IPS-20b (cell line): Measurements from ENCODE around the gene ATAD5.
"Not testable (repeated sequence)": the region's sequence is repeated elsewhere in the genome, so short reads cannot be mapped to it uniquely, and the experiment has no call there.

ENCODE experiments used
- H3K27ac ChIP-seq: one replicate; pipeline ENCODE4 v1.5.1; 2013; ENCODE audit warnings: low read length
- H3K27me3 ChIP-seq: 2 replicates; pipeline ENCODE4 v1.6.1; 2013; ENCODE audit warnings: mild to moderate bottlenecking, low read length, inconsistent platforms; ENCODE audit not compliant: insufficient read depth
- H3K36me3 ChIP-seq: 2 replicates; pipeline ENCODE4 v1.6.1; 2013; ENCODE audit warnings: low read depth, mild to moderate bottlenecking, inconsistent platforms, low read length, moderate library complexity; ENCODE audit not compliant: insufficient read depth
- H3K4me1 ChIP-seq: 2 replicates; pipeline ENCODE4 v1.6.1; 2013; ENCODE audit warnings: mild to moderate bottlenecking, control low read depth, inconsistent platforms, low read length, moderate library complexity; ENCODE audit not compliant: insufficient read depth
- H3K4me3 ChIP-seq: 2 replicates; pipeline ENCODE4 v1.5.1; 2013; ENCODE audit warnings: mild to moderate bottlenecking, low read length, inconsistent platforms
- H3K9ac ChIP-seq: 2 replicates; pipeline ENCODE4 v1.6.1; 2013; ENCODE audit warnings: low read depth, mild to moderate bottlenecking, inconsistent platforms, low read length, moderate library complexity
- H3K9me3 ChIP-seq: 2 replicates; pipeline ENCODE4 v1.6.1; 2013; ENCODE audit warnings: mild to moderate bottlenecking, low read depth, low read length, inconsistent platforms; ENCODE audit not compliant: insufficient read depth

ATAD5 gene

GRCh38 chr17:30869005-30869404 lies 37.2 kb downstream of the ATAD5 start:
- H3K27ac ChIP-seq, result no peak overlapping the region
- peaks cover 91% of the 10 kb centered on the region for H3K36me3 ChIP-seq
- no peaks in the 10 kb centered on the region for H3K4me1 ChIP-seq

GRCh38 chr17:30886187-30886586 lies 54.4 kb downstream of the ATAD5 start:
- Histone ChIP-seq H3K9me3 (no peaks in the 10 kb centered on the region), H3K36me3 (peaks cover 59% of the 10 kb centered on the region), H3K4me1 (no peaks in the 10 kb centered on the region), H3K27me3 (no peaks in the 10 kb centered on the region), H3K27ac (no peak overlapping the region), H3K4me3 (no peak overlapping the region), H3K9ac (no peak overlapping the region)

More at GRCh38 chr17:30869005-30869404, 37.2 kb downstream of the ATAD5 start:
- no peaks in the 10 kb centered on the region for H3K27me3 ChIP-seq
- H3K9ac ChIP-seq, result no peak overlapping the region
- no peak overlapping the region for H3K4me3 ChIP-seq
- H3K9me3 ChIP-seq, result no peaks in the 10 kb centered on the region

GRCh38 chr17:30894236-30894635 lies 62.5 kb downstream of the ATAD5 start:
- no peak overlapping the region for H3K27ac ChIP-seq
- no peaks in the 10 kb centered on the region for H3K27me3 ChIP-seq
- H3K9me3 ChIP-seq, result no peaks in the 10 kb centered on the region
- H3K36me3 ChIP-seq, result peaks cover 74% of the 10 kb centered on the region
- no peak overlapping the region for H3K9ac ChIP-seq
- no peak overlapping the region for H3K4me3 ChIP-seq
- no peaks in the 10 kb centered on the region for H3K4me1 ChIP-seq

GRCh38 chr17:30897311-30897710 lies 65.5 kb downstream of the ATAD5 start:
- no peak overlapping the region for H3K27ac ChIP-seq
- no peaks in the 10 kb centered on the region for H3K9me3 ChIP-seq
- H3K36me3 ChIP-seq, result peaks cover 79% of the 10 kb centered on the region
- H3K4me1 ChIP-seq, result no peaks in the 10 kb centered on the region
- H3K27me3 ChIP-seq, result no peaks in the 10 kb centered on the region
- H3K9ac ChIP-seq, result no peak overlapping the region
- no peak overlapping the region for H3K4me3 ChIP-seq

GRCh38 chr17:30905742-30906100 lies 74.0 kb downstream of the ATAD5 start:
- H3K9me3 ChIP-seq, result no peaks in the 10 kb centered on the region
- no peaks in the 10 kb centered on the region for H3K4me1 ChIP-seq
- H3K36me3 ChIP-seq, result peaks cover 24% of the 10 kb centered on the region
- H3K9ac ChIP-seq, result peak overlapping the region; percentile 91
- peak overlapping the region; percentile 92 for H3K4me3 ChIP-seq
- peak overlapping the region; percentile 22 for H3K27ac ChIP-seq
- H3K27me3 ChIP-seq, result no peaks in the 10 kb centered on the region

- H3K9me3 ChIP-seq, result no peaks in the 10 kb centered on the region
- peak within 1 kb of the TSS; percentile 92 for H3K4me3 ChIP-seq
- peak within 1 kb of the TSS; percentile 43 for H3K27ac ChIP-seq
- H3K9ac ChIP-seq, result peak within 1 kb of the TSS; percentile 91
- H3K27me3 ChIP-seq, result no peaks in the 10 kb centered on the region
- H3K36me3 ChIP-seq, result peaks cover 22% of the 10 kb centered on the region
- H3K4me1 ChIP-seq, result no peaks in the 10 kb centered on the region
Observed at GRCh38 chr17:30906101-30906911, 74.5 kb downstream of the ATAD5 start, which contains the start of gene TEFM. Gene TEFM (minus strand): TSS chr17:30906238. CDS start chr17:30906198, 40 bp downstream.

GRCh38 chr17:30908717-30909420 lies 77.1 kb downstream of the ATAD5 start:
- no peaks in the 10 kb centered on the region for H3K4me1 ChIP-seq
- H3K27ac ChIP-seq, result no peak overlapping the region
- peaks cover 3% of the 10 kb centered on the region; the same call in 1 of the 2 replicates for H3K36me3 ChIP-seq
- H3K9ac ChIP-seq, result no peak overlapping the region
- no peaks in the 10 kb centered on the region for H3K9me3 ChIP-seq
- no peak overlapping the region for H3K4me3 ChIP-seq
- no peaks in the 10 kb centered on the region for H3K27me3 ChIP-seq

GRCh38 chr17:30910151-30910550 lies 78.4 kb downstream of the ATAD5 start:
- H3K27ac ChIP-seq, H3K27me3 ChIP-seq, H3K4me1 ChIP-seq, H3K9ac ChIP-seq, H3K4me3 ChIP-seq, H3K9me3 ChIP-seq, H3K36me3 ChIP-seq: not testable (repeated sequence)

- Histone ChIP-seq H3K27ac (no peak overlapping the region), H3K4me3 (no peak overlapping the region), H3K36me3 (no peaks in the 10 kb centered on the region), H3K9ac (no peak overlapping the region), H3K27me3 (no peaks in the 10 kb centered on the region; the same call in none of the 2 replicates), H3K4me1 (no peaks in the 10 kb centered on the region), H3K9me3 (no peaks in the 10 kb centered on the region)
Observed at GRCh38 chr17:30913955-30914354, 82.2 kb downstream of the ATAD5 start.

- H3K27me3 ChIP-seq, result peaks cover 15% of the 10 kb centered on the region
- no peak overlapping the region for H3K27ac ChIP-seq
- H3K36me3 ChIP-seq, result no peaks in the 10 kb centered on the region
- H3K9ac ChIP-seq, result no peak overlapping the region
- no peak overlapping the region for H3K4me3 ChIP-seq
- H3K9me3 ChIP-seq, result no peaks in the 10 kb centered on the region
- H3K4me1 ChIP-seq, result peaks cover 5% of the 10 kb centered on the region; the same call in 1 of the 2 replicates
Observed at GRCh38 chr17:30915833-30916611, 84.3 kb downstream of the ATAD5 start.

- H3K27ac ChIP-seq, result no peak overlapping the region
- H3K4me1 ChIP-seq, result peaks cover 11% of the 10 kb centered on the region; the same call in 1 of the 2 replicates
- no peak overlapping the region for H3K4me3 ChIP-seq
- peaks cover 26% of the 10 kb centered on the region for H3K27me3 ChIP-seq
- H3K9me3 ChIP-seq, result no peaks in the 10 kb centered on the region
- H3K9ac ChIP-seq, result no peak overlapping the region
- H3K36me3 ChIP-seq, result no peaks in the 10 kb centered on the region
Observed at GRCh38 chr17:30917050-30917449, 85.3 kb downstream of the ATAD5 start.
